ENCODE measurements around the gene IFT20. TPM values are rescaled to one million over a fixed set of nuclear protein-coding genes. Genes with fewer than 3 reads are reported as not detected.

The IFT20 gene
- total RNA-seq, 4 donors from 2014 or later: 3.7 to 15.9 (median 4.9) TPM

DNA sequence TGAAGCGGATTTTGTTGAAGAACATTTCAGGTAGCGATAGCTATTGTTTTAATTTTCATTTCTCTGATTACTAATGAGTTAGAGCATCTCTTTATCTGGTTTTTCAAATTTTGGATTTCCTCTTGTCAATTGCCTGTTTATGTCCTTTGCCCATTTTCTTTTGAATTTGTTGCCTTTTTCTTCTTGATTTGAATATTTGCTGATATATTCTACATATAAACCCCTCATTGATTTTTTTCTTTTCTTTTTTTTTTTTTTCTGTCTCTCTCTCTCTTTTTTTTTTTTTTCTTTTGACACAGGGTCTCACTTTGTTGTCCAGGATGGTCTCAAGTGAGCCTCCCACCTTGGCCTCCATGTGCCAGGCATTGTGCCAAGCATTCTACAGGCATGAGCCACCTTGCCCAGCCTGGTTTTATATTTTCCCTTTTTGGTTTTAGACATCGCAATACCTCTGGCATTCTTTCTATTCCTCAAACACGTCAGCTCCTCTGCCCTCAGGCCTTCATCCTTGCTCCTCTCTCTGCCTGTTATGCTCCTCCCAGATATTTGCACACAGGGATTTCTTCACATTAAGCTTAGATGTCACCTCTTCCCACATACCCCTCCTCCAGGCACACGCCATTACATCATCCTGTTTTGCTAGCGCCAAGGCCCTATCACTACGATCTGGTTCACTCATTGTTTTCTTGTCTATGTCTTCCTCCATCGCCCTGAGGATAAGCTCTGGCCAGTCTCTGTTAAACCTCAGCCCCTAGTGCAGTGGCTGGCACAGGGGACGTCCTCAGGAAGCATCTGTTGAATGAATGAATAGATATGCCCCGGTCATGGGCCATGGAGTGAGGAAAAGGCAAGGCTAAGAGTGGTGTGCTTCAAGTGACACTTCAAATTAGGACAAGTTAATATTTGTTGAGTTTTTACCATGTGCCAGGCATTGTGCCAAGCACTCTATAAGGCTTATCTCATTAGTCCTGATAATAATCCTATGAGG lies 44.8 kb upstream of the IFT20 start:
- in situ Hi-C loops (cut with MboI; ENCODE audit: low sequenced_read_pairs in 4 of 4) (no loop called here), intact Hi-C loops (cut with DNase I; ENCODE audit: low total_unique reads) (no loop called here)
- Histone ChIP-seq H3K27me3 (peaks cover 0 to 3% (median 0%) of the 10 kb centered on the region in 3 donors), H3K9me3 (no peaks in the 10 kb centered on the region), H3K4me3 (no peak overlapping the region), H3K4me1 (no peaks in the 10 kb centered on the region), H3K27ac (no peak overlapping the region), H3K36me3 (no peaks in the 10 kb centered on the region)
- DNase-seq: no peak
- TF ChIP-seq POLR2A (IDR thresholded peaks at IDR 0.05): no peak
- TF ChIP-seq, protein P1, sequence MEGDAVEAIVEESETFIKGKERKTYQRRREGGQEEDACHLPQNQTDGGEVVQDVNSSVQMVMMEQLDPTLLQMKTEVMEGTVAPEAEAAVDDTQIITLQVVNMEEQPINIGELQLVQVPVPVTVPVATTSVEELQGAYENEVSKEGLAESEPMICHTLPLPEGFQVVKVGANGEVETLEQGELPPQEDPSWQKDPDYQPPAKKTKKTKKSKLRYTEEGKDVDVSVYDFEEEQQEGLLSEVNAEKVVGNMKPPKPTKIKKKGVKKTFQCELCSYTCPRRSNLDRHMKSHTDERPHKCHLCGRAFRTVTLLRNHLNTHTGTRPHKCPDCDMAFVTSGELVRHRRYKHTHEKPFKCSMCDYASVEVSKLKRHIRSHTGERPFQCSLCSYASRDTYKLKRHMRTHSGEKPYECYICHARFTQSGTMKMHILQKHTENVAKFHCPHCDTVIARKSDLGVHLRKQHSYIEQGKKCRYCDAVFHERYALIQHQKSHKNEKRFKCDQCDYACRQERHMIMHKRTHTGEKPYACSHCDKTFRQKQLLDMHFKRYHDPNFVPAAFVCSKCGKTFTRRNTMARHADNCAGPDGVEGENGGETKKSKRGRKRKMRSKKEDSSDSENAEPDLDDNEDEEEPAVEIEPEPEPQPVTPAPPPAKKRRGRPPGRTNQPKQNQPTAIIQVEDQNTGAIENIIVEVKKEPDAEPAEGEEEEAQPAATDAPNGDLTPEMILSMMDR (IDR thresholded peaks at IDR 0.05 in 4 of 5, conservative IDR thresholded peaks at IDR 0.05 in 1 of 5): no peak
- ATAC-seq: no peak

DNA sequence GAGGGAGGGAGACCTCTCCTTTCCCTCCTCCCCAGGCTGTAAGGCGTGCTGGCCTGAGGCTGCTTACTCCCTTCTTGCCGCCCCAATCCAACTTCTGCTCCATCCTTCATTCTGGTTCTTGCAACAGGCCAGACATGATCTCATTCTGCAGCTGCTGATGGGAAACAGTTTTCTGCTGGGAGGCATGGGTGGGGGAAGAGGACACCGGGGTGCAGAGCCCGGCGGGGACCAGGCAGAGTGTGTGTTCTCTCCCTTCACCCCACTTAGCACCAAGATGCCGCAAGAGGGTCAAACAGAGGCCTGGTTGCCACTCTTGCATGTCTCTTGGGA lies 37.6 kb upstream of the IFT20 start:
- H3K4me3 ChIP-seq: peak overlapping the region in 2 of 4 donors; percentile 63 to 64
- no peaks in the 10 kb centered on the region for H3K36me3 ChIP-seq
- intact Hi-C loops (cut with DNase I; ENCODE audit: low total_unique reads): no loop called here
- H3K27ac ChIP-seq: no peak overlapping the region
- TF ChIP-seq POLR2A (IDR thresholded peaks at IDR 0.05): no peak
- TF ChIP-seq, protein P1 (IDR thresholded peaks at IDR 0.05 in 4 of 5, conservative IDR thresholded peaks at IDR 0.05 in 1 of 5): no peak
- no peak for ATAC-seq
- in situ Hi-C loops (cut with MboI; ENCODE audit: low sequenced_read_pairs in 4 of 4): loop anchor here in 1 of 4 donors (25.0 kb wide), 1 partner anchor 589 kb away; the partner anchor contains the start of gene PHF12
- H3K9me3 ChIP-seq: no peaks in the 10 kb centered on the region
- H3K27me3 ChIP-seq: no peaks in the 10 kb centered on the region
- peaks cover 10 to 11% of the 10 kb centered on the region in 2 donors for H3K4me1 ChIP-seq
- DNase-seq: no peak

DNA sequence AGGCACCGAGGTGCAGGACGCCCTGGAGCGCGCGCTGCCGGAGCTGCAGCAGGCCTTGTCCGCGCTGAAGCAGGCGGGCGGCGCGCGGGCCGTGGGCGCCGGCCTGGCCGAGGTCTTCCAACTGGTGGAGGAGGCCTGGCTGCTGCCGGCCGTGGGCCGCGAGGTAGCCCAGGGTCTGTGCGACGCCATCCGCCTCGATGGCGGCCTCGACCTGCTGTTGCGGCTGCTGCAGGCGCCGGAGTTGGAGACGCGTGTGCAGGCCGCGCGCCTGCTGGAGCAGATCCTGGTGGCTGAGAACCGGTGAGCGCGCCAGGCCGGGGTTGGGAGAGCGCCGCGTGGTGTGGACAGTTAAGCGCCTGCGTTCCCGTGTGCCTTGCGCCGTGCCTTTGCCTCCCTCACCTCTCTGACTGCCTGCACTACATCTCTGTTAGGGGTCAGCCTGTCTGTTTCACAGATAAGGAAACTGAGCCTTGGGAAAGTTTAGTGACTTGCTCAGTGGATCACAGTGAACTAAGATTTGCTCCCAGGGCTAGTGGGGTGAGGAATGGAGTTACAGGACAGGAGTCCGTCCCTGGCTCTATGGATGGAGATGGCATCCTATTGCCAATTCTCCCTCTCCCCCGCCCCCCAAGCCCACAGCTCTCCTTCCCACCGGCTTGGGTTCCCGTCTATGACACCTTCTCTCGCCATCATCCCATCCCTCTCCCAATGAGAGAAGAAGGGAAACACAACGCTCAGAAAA lies 37.1 kb upstream of the IFT20 start:
- Histone ChIP-seq H3K27ac (peak overlapping the region in 1 of 4 donors; percentile 28), H3K27me3 (no peaks in the 10 kb centered on the region), H3K9me3 (no peaks in the 10 kb centered on the region), H3K36me3 (no peaks in the 10 kb centered on the region), H3K4me1 (peaks cover 10 to 11% of the 10 kb centered on the region in 2 donors), H3K4me3 (peak overlapping the region; percentile 58 to 77 (median 64))
- ATAC-seq (no peak), DNase-seq (no peak)
- in situ Hi-C loops (cut with MboI; ENCODE audit: low sequenced_read_pairs in 4 of 4) (loop anchor here in 1 of 4 donors (25.0 kb wide), 1 partner anchor 590 kb away; the partner anchor contains the start of gene PHF12), intact Hi-C loops (cut with DNase I; ENCODE audit: low total_unique reads) (no loop called here)
- TF ChIP-seq, protein P1 (IDR thresholded peaks at IDR 0.05 in 4 of 5, conservative IDR thresholded peaks at IDR 0.05 in 1 of 5): no peak
- no peak for TF ChIP-seq POLR2A (IDR thresholded peaks at IDR 0.05)

DNA sequence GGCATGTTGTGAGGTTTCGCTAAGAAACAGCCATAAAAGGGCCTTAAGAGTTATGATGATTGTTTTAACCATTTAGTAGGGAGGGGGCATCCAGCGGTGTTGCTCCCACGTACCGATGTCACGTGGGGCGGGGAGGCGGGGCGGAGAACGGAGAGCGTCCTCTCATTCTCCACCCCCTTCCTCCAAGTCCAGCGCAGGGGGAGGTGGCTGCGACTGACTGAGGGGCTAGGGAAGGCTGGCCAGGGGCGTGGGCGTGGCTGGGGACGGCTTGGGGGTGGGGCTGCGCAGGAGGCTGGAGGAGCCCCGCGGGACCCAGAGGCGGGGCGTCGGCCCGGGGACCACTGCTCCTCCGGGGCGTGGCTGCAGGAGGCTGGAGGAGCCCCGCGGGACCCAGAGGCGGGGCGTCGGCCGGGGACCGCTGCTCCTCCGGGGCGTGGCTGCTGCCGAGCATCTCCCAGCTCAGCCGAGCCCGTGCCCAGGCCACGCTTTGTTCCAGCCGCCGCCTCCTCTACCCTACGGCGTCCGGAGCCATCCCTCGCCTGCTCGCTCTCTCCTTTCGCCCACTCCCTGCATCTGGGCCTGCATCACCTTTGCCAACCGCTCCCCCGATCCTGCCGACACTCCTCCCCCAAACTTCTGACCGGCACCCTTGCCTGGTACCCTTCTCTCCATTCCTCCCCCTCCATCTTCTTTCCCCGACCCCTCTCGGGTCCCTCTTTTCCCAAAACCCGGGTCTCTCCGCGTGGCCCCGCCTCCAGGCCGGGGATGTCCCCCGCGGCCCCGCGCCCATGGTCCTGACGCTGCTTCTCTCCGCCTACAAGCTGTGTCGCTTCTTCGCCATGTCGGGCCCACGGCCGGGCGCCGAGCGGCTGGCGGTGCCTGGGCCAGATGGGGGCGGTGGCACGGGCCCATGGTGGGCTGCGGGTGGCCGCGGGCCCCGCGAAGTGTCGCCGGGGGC lies 36.3 kb upstream of the IFT20 start, which contains the start of gene SARM1:
SARM1 (plus strand) TSS at position 450 of the 958 bp plus-strand sequence; CDS start at position 789, 339 bp downstream.
- no peaks in the 10 kb centered on the region for H3K9me3 ChIP-seq
- DNase-seq (peak; percentile 46 to 54), ATAC-seq (peak; percentile 64 to 67)
- H3K4me3 ChIP-seq: peak within 1 kb of the TSS; percentile 58 to 77 (median 64)
- H3K4me1 ChIP-seq: peaks cover 10 to 11% of the 10 kb centered on the region in 2 donors
- TF ChIP-seq POLR2A (IDR thresholded peaks at IDR 0.05): no peak
- TF ChIP-seq, protein P1 (IDR thresholded peaks at IDR 0.05 in 4 of 5, conservative IDR thresholded peaks at IDR 0.05 in 1 of 5): no peak
- peak within 1 kb of the TSS; percentile 32 to 50 (median 37) for H3K27ac ChIP-seq
- H3K36me3 ChIP-seq: no peaks in the 10 kb centered on the region
- intact Hi-C loops (cut with DNase I; ENCODE audit: low total_unique reads) (loop anchor here (2.0 kb wide), 1 partner anchor 15 kb away; the partner anchor contains the start of gene POLDIP2), in situ Hi-C loops (cut with MboI; ENCODE audit: low sequenced_read_pairs in 4 of 4) (loop anchor here in 1 of 4 donors (25.0 kb wide), 1 partner anchor 591 kb away; the partner anchor contains the start of gene PHF12)
- H3K27me3 ChIP-seq: no peaks in the 10 kb centered on the region

All from gastrocnemius medialis (tissue), 4 donors.